Erythroblast (primary cell): ENCODE results near the gene USP10.

Source experiments
- GATA1 ChIP-seq: IDR thresholded peaks from 2 replicates; pipeline ENCODE4 v1.6.1; 2011; ENCODE audit warnings: low read depth, mild to moderate bottlenecking, control low read depth, low read length, moderate library complexity
- POLR2A ChIP-seq: IDR thresholded peaks from 2 replicates; pipeline ENCODE4 v1.6.1; 2011; ENCODE audit warnings: mild to moderate bottlenecking, low read length

DNA sequence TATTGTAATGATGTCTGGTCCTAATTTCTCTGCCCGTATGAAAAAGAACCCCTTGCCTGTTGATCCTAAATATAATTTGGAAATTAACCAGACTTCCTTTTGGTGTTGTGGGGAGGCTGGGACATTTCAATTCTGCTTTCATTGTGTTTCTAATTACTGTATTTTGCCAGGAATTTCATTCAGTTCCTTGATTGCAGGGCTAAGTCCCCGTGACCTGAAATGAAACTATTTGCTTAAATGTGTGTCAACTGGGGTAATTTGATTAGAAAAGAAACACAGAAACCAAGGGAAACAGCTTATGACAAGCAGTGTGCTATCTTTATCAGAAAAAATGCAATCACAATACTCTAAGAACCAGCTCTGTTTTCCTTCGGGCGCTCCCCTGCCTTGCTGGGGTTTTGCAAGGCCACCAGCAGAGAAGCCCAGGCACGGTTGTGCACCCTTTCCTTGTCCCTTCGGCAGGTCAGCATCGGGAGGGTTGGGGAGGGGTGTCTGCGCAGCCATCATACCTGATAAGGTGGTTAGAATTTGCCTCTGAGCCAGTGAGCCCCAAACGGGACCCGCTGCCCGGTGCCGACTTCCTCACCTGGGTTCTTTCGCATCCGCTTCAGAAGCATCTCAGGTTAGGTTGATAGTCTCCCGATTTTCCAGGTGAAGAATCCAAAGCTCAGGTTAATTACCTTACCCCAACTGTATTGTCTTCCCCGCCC lies 32.0 kb upstream of the USP10 start:
- TF ChIP-seq POLR2A: no peak
- TF ChIP-seq GATA1: no peak
